Loucy (cell line): ENCODE data around the gene DCK.
"Not testable (repeated sequence)": the region's sequence is repeated elsewhere in the genome, so short reads cannot be mapped to it uniquely, and the experiment has no call there.

ENCODE experiments used
- H2AFZ ChIP-seq: fragments of 200-600 bp; sonication (generic); 2 replicates; pipeline ENCODE4 v1.6.0; 2016; ENCODE audit warnings: antibody characterized with exemption, mild to moderate bottlenecking, low read length, moderate library complexity
- H3F3A ChIP-seq: fragments of 200-600 bp; 2 replicates; pipeline ENCODE4 v1.6.0; 2016; ENCODE audit warnings: antibody characterized with exemption, low read depth, mild to moderate bottlenecking
- H3K27me3 ChIP-seq: fragments of 200-600 bp; sonication (generic); 2 replicates; pipeline ENCODE4 v1.6.1; 2014; ENCODE audit warnings: low read length, mild to moderate bottlenecking; ENCODE audit not compliant: insufficient read depth, poor library complexity, severe bottlenecking
- H3K36me3 ChIP-seq: fragments of 200-600 bp; sonication (generic); 2 replicates; pipeline ENCODE4 v1.6.1; 2016; ENCODE audit warnings: low read length; ENCODE audit not compliant: insufficient read depth
- H3K4me1 ChIP-seq: fragments of 200-600 bp; sonication (generic); 2 replicates; pipeline ENCODE4 v1.5.1; 2014; ENCODE audit warnings: low read length, mild to moderate bottlenecking; ENCODE audit not compliant: insufficient read depth, poor library complexity, severe bottlenecking
- H3K4me2 ChIP-seq: fragments of 200-600 bp; sonication (generic); 2 replicates; pipeline ENCODE4 v1.6.0; 2014; ENCODE audit warnings: antibody characterized with exemption, low read length, low read depth, mild to moderate bottlenecking; ENCODE audit not compliant: poor library complexity, severe bottlenecking
- H3K4me3 ChIP-seq: fragments of 200-600 bp; sonication (generic); 2 replicates; pipeline ENCODE4 v1.5.1; 2014; ENCODE audit warnings: low read length, mild to moderate bottlenecking, mixed read lengths; ENCODE audit not compliant: poor library complexity, severe bottlenecking
- H3K79me2 ChIP-seq: fragments of 200-600 bp; sonication (generic); 2 replicates; pipeline ENCODE4 v1.6.1; 2014; ENCODE audit warnings: low read length; ENCODE audit not compliant: insufficient read depth
- H3K9ac ChIP-seq: fragments of 200-600 bp; sonication (generic); 2 replicates; pipeline ENCODE4 v1.6.0; 2014; ENCODE audit warnings: mild to moderate bottlenecking, low read depth, low read length, moderate library complexity; ENCODE audit not compliant: poor library complexity, severe bottlenecking
- H3K9me2 ChIP-seq: fragments of 200-600 bp; sonication (generic); replicated peaks from 2 replicates; pipeline ENCODE4 v1.6.1; 2016; ENCODE audit warnings: low read depth, low read length, mixed read lengths
- H3K9me3 ChIP-seq: fragments of 200-600 bp; sonication (generic); 2 replicates; pipeline ENCODE4 v1.6.1; 2014; ENCODE audit warnings: mild to moderate bottlenecking, antibody characterized with exemption, low read length, low read depth; ENCODE audit not compliant: insufficient read depth
- H4K20me1 ChIP-seq: fragments of 200-600 bp; sonication (generic); 2 replicates; pipeline ENCODE4 v1.6.0; 2014; ENCODE audit warnings: antibody characterized with exemption, low read length, mild to moderate bottlenecking; ENCODE audit not compliant: insufficient read depth, poor library complexity, severe bottlenecking
- CTCF ChIP-seq: fragments of 200-600 bp; sonication (generic); conservative IDR thresholded peaks from 2 replicates; pipeline ENCODE4 v1.5.1; 2014; ENCODE audit warnings: mild to moderate bottlenecking, antibody characterized with exemption, low read length
- EZH2phosphoT487 ChIP-seq: fragments of 200-600 bp; IDR thresholded peaks from 2 replicates; pipeline ENCODE4 v1.6.1; 2018; ENCODE audit warnings: antibody characterized with exemption, mild to moderate bottlenecking, moderate library complexity, borderline replicate concordance

Gene DCK

GRCh38 chr4:71026086-71026485, 32.6 kb downstream of the DCK start:
- H2AFZ ChIP-seq = no peak overlapping the region
- H3K36me3 ChIP-seq = peaks cover 74% of the 10 kb centered on the region
- TF ChIP-seq CTCF (no peak), EZH2phosphoT487 (no peak)
- H3K9ac ChIP-seq = no peak overlapping the region
- H3K9me2 ChIP-seq = no peaks in the 10 kb centered on the region
- peaks cover 13% of the 10 kb centered on the region for H4K20me1 ChIP-seq
- H3F3A ChIP-seq = no peaks in the 10 kb centered on the region
- H3K4me3 ChIP-seq = no peak overlapping the region
- H3K9me3 ChIP-seq = no peaks in the 10 kb centered on the region
- no peaks in the 10 kb centered on the region for H3K27me3 ChIP-seq
- H3K79me2 ChIP-seq = peaks cover 21% of the 10 kb centered on the region
- no peaks in the 10 kb centered on the region for H3K4me1 ChIP-seq
- H3K4me2 ChIP-seq = no peak overlapping the region

- H3K27me3 ChIP-seq = no peaks in the 10 kb centered on the region
- H3K9ac ChIP-seq = no peak overlapping the region
- H3K36me3 ChIP-seq = peaks cover 78% of the 10 kb centered on the region
- H2AFZ ChIP-seq = no peak overlapping the region
- no peaks in the 10 kb centered on the region for H3K9me3 ChIP-seq
- TF ChIP-seq CTCF (no peak), EZH2phosphoT487 (no peak)
- peaks cover 1% of the 10 kb centered on the region for H4K20me1 ChIP-seq
- H3K79me2 ChIP-seq = peaks cover 7% of the 10 kb centered on the region
- H3K9me2 ChIP-seq = no peaks in the 10 kb centered on the region
- H3F3A ChIP-seq = no peaks in the 10 kb centered on the region
- no peak overlapping the region for H3K4me3 ChIP-seq
- no peaks in the 10 kb centered on the region for H3K4me1 ChIP-seq
- no peak overlapping the region for H3K4me2 ChIP-seq
Observed at GRCh38 chr4:71027611-71028010, 34.2 kb downstream of the DCK start.

- H3K4me1 ChIP-seq = no peaks in the 10 kb centered on the region
- no peak overlapping the region for H3K4me3 ChIP-seq
- peaks cover 75% of the 10 kb centered on the region for H3K36me3 ChIP-seq
- no peaks in the 10 kb centered on the region for H3K9me3 ChIP-seq
- no peaks in the 10 kb centered on the region for H3F3A ChIP-seq
- no peak overlapping the region for H3K4me2 ChIP-seq
- no peaks in the 10 kb centered on the region for H4K20me1 ChIP-seq
- no peak overlapping the region for H3K9ac ChIP-seq
- H2AFZ ChIP-seq = no peak overlapping the region
- TF ChIP-seq EZH2phosphoT487 (no peak), CTCF (no peak)
- H3K79me2 ChIP-seq = no peaks in the 10 kb centered on the region
- H3K9me2 ChIP-seq = no peaks in the 10 kb centered on the region
- H3K27me3 ChIP-seq = no peaks in the 10 kb centered on the region
Observed at GRCh38 chr4:71029504-71029903, 36.1 kb downstream of the DCK start.

- H3K9me3 ChIP-seq, H3K9ac ChIP-seq, H4K20me1 ChIP-seq, H3F3A ChIP-seq, H3K4me2 ChIP-seq, H3K79me2 ChIP-seq, H3K4me3 ChIP-seq, H3K4me1 ChIP-seq, H3K9me2 ChIP-seq, H3K27me3 ChIP-seq, H2AFZ ChIP-seq: not testable (repeated sequence)
- peaks cover 69% of the 10 kb centered on the region for H3K36me3 ChIP-seq
Observed at GRCh38 chr4:71032106-71032505, 38.7 kb downstream of the DCK start.
